Urothelium cell line (cell line): ENCODE data around the gene TET3.
"Not testable (repeated sequence)": the region's sequence is repeated elsewhere in the genome, so short reads cannot be mapped to it uniquely, and the experiment has no call there.

Experiments used
- DNase-seq: peaks from one replicate; pipeline ENCODE4 v3.0.0; 2011; ENCODE audit warnings: low spot score, mixed read lengths
- FAIRE-seq: peaks from 2 replicates; lab custom pipeline; 2011; peaks lifted over from hg19 to GRCh38; lab: Jason Lieb, UNC

Gene TET3

DNA sequence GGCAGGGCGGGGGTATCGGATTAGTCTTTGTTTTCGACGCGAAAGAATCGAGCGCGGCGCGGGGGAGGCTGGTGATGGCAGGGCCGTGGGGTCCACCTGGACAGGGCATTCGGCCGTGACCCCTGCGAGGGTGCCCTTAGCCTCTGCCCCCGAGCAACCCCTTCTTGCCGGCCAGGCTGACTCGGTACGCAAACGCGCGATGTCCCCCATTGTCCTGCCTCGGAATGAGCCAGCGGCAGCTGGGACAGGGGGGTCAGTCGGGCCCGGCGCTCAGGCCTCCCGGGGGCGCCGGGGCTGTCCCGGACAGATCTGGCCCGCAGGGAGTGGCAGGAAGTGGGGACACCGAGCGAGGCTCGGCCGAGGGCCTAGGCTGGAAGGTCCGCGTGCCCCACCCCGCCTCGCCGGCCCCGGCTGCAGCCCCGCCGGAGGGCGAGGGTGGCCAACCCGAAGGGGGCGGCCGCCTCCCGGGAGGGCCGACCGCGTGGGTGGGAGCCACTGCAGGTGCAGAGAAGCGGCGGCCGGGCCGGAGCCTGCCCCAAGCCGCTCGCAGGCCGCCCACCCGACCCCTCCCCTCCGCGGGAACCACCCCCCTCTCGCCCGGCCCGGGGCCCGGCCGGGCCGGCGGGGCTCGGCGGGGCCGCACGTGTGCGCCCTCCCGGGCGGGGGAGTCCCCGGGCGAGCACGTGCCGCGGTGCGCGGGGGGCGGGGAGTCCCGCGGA, at the start of gene TET3:
TET3 (plus strand) TSS at position 708 of the 719 bp plus-strand sequence. CDS start 1,494 bp downstream, outside the sequence.
- FAIRE-seq (no peak), DNase-seq (peak; percentile 72)

- DNase-seq (no peak), FAIRE-seq (no peak)
Measured at GRCh38 chr2:73935641-73936040, 49.1 kb upstream of the TET3 start.

- DNase-seq (no peak), FAIRE-seq (no peak)
Measured at GRCh38 chr2:73937103-73937885, 47.4 kb upstream of the TET3 start.

DNA sequence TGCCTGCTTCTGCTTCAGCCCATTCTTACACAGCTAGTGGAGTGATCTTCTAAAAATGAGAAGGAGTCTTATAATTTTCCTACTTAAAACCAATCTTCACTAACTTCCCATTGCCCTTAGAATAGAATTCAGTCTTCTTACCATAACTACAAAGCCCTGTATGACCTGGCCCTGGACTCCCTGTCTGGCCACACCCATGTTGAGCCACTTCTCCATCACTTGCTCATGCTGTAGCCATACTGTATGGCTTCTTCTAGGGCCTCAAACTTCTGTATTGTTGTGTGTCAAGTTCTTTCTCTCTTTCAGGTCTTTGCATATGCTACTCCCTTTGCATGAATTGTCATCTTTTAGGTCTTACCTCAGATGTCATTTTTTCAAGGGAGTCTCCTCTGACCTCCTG, 46.8 kb upstream of the TET3 start:
- DNase-seq (no peak), FAIRE-seq (no peak)

GRCh38 chr2:73938718-73939352, 45.9 kb upstream of the TET3 start:
- FAIRE-seq (no peak), DNase-seq (peak; percentile 21)

- DNase-seq: peak; percentile 21
- no peak for FAIRE-seq
Measured at GRCh38 chr2:73939419-73939818, 45.3 kb upstream of the TET3 start.

GRCh38 chr2:73940066-73940465, 44.6 kb upstream of the TET3 start:
- FAIRE-seq, DNase-seq: not testable (repeated sequence)

DNA sequence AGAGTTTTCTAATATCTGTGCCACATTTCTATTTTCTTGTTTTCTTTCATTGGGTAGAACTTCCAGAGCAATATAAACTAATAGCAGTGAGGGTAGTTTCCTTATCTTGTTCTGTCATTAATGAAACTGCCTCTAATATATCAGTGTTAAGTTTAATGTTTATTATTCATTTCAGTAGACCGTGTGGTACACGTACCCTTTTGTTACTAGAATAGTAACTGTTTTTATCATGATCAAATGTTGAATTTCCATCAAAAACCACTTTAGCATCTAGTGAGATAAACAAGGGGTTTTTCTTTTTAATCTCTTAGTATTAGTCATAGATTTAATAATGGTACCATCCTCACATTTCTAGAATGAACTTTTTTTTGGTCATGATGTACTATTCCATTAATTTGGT, 42.0 kb upstream of the TET3 start:
- DNase-seq (no peak), FAIRE-seq (no peak)

- no peak for FAIRE-seq
Measured at GRCh38 chr2:73944714-73945113, 40.0 kb upstream of the TET3 start.

DNA sequence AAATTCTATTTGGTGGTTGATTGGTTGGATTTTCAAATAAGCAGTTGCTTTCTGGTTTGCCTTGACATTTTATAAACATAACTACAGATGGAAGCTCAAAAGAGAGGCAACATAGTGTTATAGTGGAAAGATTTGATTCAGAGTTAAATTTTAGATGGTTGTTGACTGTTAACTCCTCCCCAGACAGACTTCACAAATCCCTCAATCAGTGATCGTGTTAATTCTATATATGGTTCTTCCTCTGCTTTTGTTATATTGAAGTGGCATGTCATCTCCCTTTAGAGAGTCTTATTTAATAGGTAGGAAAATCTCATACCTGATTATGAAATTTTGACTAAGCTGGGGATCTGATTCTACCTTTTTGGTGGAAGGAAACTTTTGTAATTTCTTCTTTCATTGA, 38.5 kb upstream of the TET3 start:
- FAIRE-seq (no peak), DNase-seq (no peak)

More at GRCh38 chr2:73944714-73945113, 40.0 kb upstream of the TET3 start:
- DNase-seq: no peak

DNA sequence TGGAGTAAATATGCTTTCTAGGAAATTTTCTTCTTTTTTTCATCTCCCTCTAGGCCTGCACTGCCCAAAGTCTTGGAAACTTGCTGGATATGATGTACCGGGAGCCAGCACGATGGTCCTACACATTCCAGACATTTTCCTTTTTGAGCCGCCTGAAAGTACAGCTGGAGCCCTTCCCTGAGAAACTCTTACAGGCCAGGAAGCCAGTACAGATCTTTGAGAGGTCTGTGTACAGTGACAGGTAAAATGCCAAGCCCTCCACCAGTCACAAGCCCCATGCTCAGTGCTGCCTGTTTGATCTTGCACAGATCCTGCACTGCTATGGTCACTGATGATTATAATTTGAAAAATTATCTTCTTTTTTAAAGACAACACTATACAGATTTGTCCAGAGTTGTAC, 38.0 kb upstream of the TET3 start:
- DNase-seq (no peak), FAIRE-seq (no peak)

DNA sequence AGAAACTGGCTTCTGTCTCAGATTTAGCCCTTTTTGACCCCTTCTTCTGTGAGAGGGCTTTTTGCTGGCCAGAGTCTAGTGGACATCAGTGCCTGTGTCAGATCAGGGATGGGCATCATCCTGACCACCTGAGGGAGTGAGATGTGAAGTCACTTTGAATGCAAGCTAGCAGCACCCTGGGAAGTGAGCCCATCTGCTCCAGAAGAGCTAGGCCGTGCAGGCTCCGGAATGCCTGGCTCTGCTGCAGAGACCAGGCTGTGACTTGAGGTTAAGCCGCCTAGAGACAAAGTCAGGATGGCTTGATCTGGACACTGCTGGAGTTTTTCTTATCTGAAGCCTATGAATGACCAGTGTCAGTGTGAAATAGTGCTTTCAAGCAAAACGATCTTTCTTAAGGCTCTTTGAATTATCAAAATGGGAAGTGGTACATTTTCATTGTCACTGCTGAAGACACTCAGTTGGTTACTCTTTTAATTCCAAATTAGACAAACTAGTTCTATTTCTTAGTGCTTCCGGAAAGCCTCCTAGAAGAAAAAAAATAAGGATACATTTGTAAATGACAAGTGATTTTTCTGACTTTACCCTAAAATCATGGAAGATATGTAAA, 37.2 kb upstream of the TET3 start:
- DNase-seq (no peak), FAIRE-seq (no peak)

DNA sequence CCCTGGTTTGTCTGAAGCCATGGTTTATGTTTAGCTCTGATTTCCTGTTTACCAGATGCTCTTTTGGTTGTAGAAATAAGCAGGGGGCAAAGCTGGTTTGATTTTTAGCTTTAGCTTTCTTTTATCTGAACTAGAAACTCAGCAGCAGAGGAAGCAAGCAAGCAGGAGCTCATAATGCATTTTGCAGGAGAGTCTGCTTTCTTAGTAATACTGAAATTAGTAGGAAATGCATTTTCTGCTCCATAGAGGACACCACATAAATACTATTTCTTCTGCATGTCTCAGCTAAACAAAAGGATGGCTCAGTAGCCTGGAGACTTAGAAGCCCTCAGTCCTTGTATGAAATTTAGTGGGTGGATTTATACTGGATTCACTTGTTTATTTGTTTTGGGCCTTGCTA, 34.9 kb upstream of the TET3 start:
- FAIRE-seq: no peak

DNA sequence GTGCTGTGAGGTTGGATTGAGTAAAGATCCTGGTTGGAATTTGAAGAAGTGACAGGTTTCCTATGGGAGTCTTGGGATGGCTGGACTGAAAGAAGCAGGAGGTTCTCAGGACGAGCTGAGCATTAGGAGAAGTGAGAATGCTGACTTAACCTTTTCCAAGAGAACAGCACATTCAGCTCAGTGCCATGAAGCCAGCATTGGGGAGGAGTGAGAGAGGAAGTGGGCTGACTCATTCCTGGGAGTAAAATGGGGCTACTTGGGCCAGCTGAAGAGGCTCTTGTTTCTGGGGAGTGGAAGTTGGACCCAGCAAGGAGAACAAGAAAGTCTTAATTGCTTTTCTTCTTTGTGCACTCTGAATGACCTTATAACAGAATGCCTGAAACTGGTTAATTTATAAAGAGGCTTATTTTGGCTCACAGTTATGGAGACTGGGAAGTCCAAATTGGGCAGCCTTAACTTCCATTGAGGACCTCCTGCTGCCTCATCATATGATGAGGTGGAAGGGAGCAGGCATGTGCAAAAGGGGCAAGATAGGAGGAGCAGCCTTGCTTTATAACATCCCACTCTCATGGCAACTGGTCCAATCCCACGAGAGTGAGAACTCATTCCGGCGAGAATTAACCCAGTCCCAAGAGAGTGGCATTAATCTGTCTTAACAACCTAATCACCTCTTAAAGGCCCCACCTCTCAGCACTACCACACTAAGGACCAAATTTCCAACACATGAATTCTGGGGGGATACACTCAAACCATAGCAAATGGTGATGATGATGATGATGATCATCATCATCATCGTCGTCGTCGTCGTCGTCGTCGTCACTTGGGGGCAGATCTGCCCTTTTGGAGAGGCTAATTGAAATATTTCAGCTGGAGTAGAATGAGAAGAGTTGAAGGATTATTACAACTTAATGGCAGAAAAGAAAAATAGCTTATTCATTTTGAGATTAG, 31.9 kb upstream of the TET3 start:
- no peak for FAIRE-seq
- no peak for DNase-seq

More for the DNA sequence above, 34.9 kb upstream of the TET3 start:
- no peak for DNase-seq

GRCh38 chr2:73956218-73956865, 28.4 kb upstream of the TET3 start:
- no peak for DNase-seq
- FAIRE-seq: no peak

- no peak for FAIRE-seq
- DNase-seq: no peak
Measured at GRCh38 chr2:73961274-73961673, 23.4 kb upstream of the TET3 start.

DNA sequence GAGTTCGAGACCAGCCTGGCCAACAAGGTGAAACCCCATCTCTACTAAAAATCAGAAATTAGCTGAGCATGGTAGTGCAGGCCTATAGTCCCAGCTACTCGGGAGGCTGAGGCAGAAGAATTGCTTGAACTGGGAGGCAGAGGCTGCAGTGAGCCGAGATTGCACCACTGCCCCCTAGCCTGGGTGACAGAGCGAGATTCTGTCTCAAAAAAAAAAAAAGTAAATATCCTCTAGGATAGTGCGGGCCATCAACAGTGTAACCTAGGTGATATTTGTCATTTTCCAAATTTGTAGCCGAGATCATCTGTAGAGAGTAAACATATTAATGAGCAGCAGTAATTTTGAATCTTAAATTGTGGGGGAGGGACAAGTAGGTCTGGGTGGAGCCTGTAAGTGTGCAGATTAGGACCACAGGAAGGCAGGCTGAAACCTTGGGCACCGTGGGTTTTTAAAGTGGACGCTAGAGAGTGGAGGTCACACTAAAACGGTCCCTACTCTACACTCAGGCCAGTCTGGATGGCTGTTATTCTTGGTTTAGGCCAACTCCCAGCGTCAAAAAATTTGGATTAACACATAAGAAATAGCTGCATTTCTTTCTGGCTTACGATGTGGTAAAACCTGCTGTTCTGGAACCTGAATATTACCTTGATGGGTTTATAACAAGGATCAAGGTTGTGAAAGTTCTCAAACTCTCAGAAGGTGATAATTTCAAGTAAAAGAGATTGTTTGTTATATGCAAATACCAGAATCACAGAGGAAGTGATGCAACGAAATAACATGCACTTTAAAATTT, 22.7 kb upstream of the TET3 start:
- no peak for FAIRE-seq

GRCh38 chr2:73962798-73963197, 21.9 kb upstream of the TET3 start:
- no peak for FAIRE-seq

More for the DNA sequence above, 22.7 kb upstream of the TET3 start:
- no peak for DNase-seq

More at GRCh38 chr2:73962798-73963197, 21.9 kb upstream of the TET3 start:
- no peak for DNase-seq
